B cell (primary cell): ENCODE results near the gene TRIM28. TPM values are rescaled to one million over a fixed set of nuclear protein-coding genes. Genes with fewer than 3 reads are reported as not detected.

ENCODE experiments used
- ATAC-seq: fragments of 200-7000 bp; cut with Tn5 transposase; one replicate; pipeline ENCODE4 v1.10.0; 2021; ENCODE audit warnings: low read depth, mild to moderate bottlenecking, moderate number of reproducible peaks, moderate library complexity
- CTCF ChIA-PET: fragments of 350-600 bp; sonication (Branson Sonifier 250); formaldehyde crosslinking; loops from one replicate; lab custom pipeline; 2021; ENCODE audit warnings: antibody characterized with exemption, inconsistent platforms; lab: Charles Lee
- POLR2A ChIA-PET: fragments of 350-600 bp; sonication (Branson Sonifier 250); formaldehyde crosslinking; loops from one replicate; lab custom pipeline; 2021; ENCODE audit warnings: antibody characterized with exemption; lab: Charles Lee
- DNase-seq: peaks from one replicate; pipeline ENCODE4 v3.0.0; 2013
- H2AFZ ChIP-seq: 2 replicates; pipeline ENCODE4 v1.6.1; 2012; ENCODE audit warnings: mild to moderate bottlenecking, low read depth, low read length; ENCODE audit not compliant: insufficient read depth, poor library complexity, severe bottlenecking
- H3K27ac ChIP-seq, 2 donors: 1 replicate in 1 of 2; 2 replicates in 1 of 2; pipeline ENCODE4 v1.5.1; 2012 to 2013; ENCODE audit warnings: low read length in 2 of 2, mild to moderate bottlenecking in 2 of 2, moderate library complexity in 1 of 2
- H3K27me3 ChIP-seq, 4 experiments: fragments of 200-600 bp in 1 of 4; sonication (generic) in 1 of 4; replicated peaks in 1 of 4; 1 replicate in 2 of 4; 2 replicates in 2 of 4; pipeline versions ENCODE4 v1.6.1 to v1.7.0; 2013 to 2016; ENCODE audit warnings: low read length in 3 of 4, mild to moderate bottlenecking in 2 of 4, mixed read lengths in 1 of 4, moderate library complexity in 1 of 4; ENCODE audit not compliant: insufficient read depth in 4 of 4, control insufficient read depth in 3 of 4; ENCODE audit errors: control extremely low read depth in 1 of 4
- H3K36me3 ChIP-seq, 2 experiments: replicated peaks in 1 of 2; 1 replicate in 1 of 2; 2 replicates in 1 of 2; pipeline versions ENCODE4 v1.6.1 to v1.7.1; 2013; ENCODE audit warnings: low read length in 1 of 2; ENCODE audit not compliant: insufficient read depth in 2 of 2, control insufficient read depth in 1 of 2; ENCODE audit errors: control extremely low read depth in 1 of 2, extremely low read depth in 1 of 2
- H3K4me1 ChIP-seq, 2 donors: fragments of 200-600 bp in 1 of 2; sonication (generic) in 1 of 2; 1 replicate in 1 of 2; 2 replicates in 1 of 2; pipeline versions ENCODE4 v1.5.1 to v1.6.1; 2013 to 2017; ENCODE audit warnings: low read length in 2 of 2; ENCODE audit not compliant: control insufficient read depth in 2 of 2, insufficient read depth in 2 of 2
- H3K4me2 ChIP-seq: replicated peaks from 2 replicates; pipeline ENCODE3; 2012; ENCODE audit warnings: mild to moderate bottlenecking, low read depth, low read length; ENCODE audit not compliant: poor library complexity, severe bottlenecking
- H3K4me3 ChIP-seq, 5 experiments: fragments of 200-600 bp in 1 of 5; sonication (generic) in 1 of 5; 1 replicate in 3 of 5; 2 replicates in 2 of 5; pipeline versions ENCODE4 v1.5.1 to v1.7.0; 2011 to 2016; ENCODE audit warnings: low read length in 4 of 5, mild to moderate bottlenecking in 4 of 5, low read depth in 2 of 5, control low read depth in 1 of 5, moderate library complexity in 1 of 5; ENCODE audit not compliant: insufficient read depth in 1 of 5; ENCODE audit errors: control extremely low read depth in 1 of 5, extremely low read depth in 1 of 5
- H3K79me2 ChIP-seq: fragments of 200-600 bp; sonication (generic); one replicate; pipeline ENCODE4 v1.6.0; 2016; ENCODE audit warnings: low read length; ENCODE audit not compliant: control insufficient read depth, insufficient read depth
- H3K9ac ChIP-seq: fragments of 200-600 bp; sonication (generic); 2 replicates; pipeline ENCODE4 v1.6.1; 2017; ENCODE audit warnings: mild to moderate bottlenecking, low read length, moderate library complexity
- H3K9me3 ChIP-seq, 3 donors: one replicate each; pipeline versions ENCODE4 v1.6.1 to v1.7.1; 2013; ENCODE audit warnings: low read length in 2 of 3; ENCODE audit not compliant: control insufficient read depth in 2 of 3, insufficient read depth in 1 of 3; ENCODE audit errors: control extremely low read depth in 1 of 3
- H4K20me1 ChIP-seq: 2 replicates; pipeline ENCODE4 v1.6.0; 2012; ENCODE audit warnings: mild to moderate bottlenecking, low read length; ENCODE audit not compliant: insufficient read depth, control insufficient read depth, poor library complexity, severe bottlenecking
- H3K27ac Mint-ChIP-seq: one replicate; pipeline ENCODE4 v1.8.0; 2021; ENCODE audit warnings: mixed read lengths
- H3K27me3 Mint-ChIP-seq: one replicate; pipeline ENCODE4 v1.8.0; 2021; ENCODE audit warnings: mixed read lengths
- H3K4me1 Mint-ChIP-seq: one replicate; pipeline ENCODE4 v1.8.0; 2021; ENCODE audit warnings: mixed read lengths
- H3K4me3 Mint-ChIP-seq: one replicate; pipeline ENCODE4 v1.8.0; 2021; ENCODE audit warnings: mixed read lengths
- H3K9me3 Mint-ChIP-seq: one replicate; pipeline ENCODE4 v1.8.0; 2022; ENCODE audit warnings: mixed read lengths; ENCODE audit not compliant: insufficient read depth
- EZH2 ChIP-seq: IDR thresholded peaks from 2 replicates; pipeline ENCODE4 v1.6.1; 2012; ENCODE audit warnings: borderline replicate concordance, low read depth, mild to moderate bottlenecking, moderate library complexity, low read length; ENCODE audit not compliant: insufficient read depth, poor library complexity, severe bottlenecking
- WGBS: methylation state at CpG from one replicate; pipeline ENCODE4 v1.1.5; 2013; ENCODE audit warnings: missing lambda C conversion rate; ENCODE audit not compliant: insufficient coverage; 5-methylcytosine and 5-hydroxymethylcytosine counted together
- intact Hi-C: fragments of 100-400 bp; cut with micrococcal nuclease; formaldehyde crosslinking; loops from one replicate; pipeline ENCODE4 v1.10.0; 2022
- polyA plus RNA-seq: library from polyadenylated mRNA; depleted of rRNA; stranded (reverse); fragments of >200 nt; gene quantifications from 2 replicates; pipeline ENCODE4 v1.2.3, GENCODE V29; 2012
- total RNA-seq, 2 donors: library from RNA; stranded (reverse); fragments of 120-200 nt in 1 of 2; gene quantifications; 1 replicate in 1 of 2; 2 replicates in 1 of 2; pipeline versions ENCODE4 v1.2.3 to v1.2.4, GENCODE V29; 2013 to 2022
- TF ChIP-seq, protein P1 (sequence below): fragments of 200-600 bp; IDR thresholded peaks from one replicate; pipeline ENCODE4 v1.8.0; 2022; ENCODE audit warnings: antibody characterized with exemption, mild to moderate bottlenecking

The TRIM28 gene
- total and polyA plus RNA-seq, 2 donors (not counting 1 experiment from before 2014, with no cell fraction given), result 370 to 569 TPM

DNA sequence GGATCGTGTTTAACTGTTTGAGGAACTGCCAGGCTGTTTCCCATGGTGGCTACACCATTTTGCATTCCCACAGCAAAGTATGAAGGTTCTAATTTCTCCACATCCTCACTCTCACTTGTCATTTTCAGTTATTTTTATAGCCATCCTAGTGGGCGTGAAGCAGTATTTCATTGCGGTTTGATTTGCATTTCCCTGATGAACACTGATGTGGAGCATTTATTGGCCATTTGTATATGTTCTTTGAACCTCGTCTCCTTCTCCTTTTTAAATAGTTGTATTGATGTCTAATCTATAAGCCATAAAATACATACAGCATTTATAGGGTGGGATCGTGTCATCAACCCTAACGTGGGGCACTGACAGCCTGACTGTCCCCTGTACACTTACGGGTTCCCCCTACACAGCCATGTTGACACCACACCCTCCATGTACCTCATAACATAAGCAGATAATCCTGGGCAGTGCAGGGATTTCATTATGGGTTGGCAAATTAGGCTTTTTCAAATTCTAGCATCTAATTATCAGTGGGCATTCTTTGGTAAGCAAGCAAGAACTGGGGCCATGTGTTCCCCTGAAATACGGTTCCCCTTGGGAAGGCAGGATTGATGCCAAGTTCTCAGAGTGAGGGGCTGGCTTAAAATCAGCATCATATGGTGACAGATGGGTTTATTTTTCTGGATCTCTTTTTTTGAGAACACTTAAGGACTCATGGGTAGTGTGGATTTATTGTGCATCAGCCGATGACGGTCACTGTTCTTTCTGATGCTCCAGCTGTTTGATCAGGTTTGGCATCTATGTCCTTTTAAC, 12.6 kb upstream of the TRIM28 start:
- no peaks in the 10 kb centered on the region for H3K36me3 ChIP-seq
- no peaks in the 10 kb centered on the region for H3K9me3 ChIP-seq
- ChIA-PET POLR2A (no interaction called here), CTCF (no interaction called here)
- H3K4me3 ChIP-seq, result no peak overlapping the region
- Mint-ChIP-seq H3K27ac (no peak overlapping the region), H3K27me3 (no peaks in the 10 kb centered on the region), H3K9me3 (no peaks in the 10 kb centered on the region), H3K4me1 (peaks cover 21% of the 10 kb centered on the region), H3K4me3 (peak overlapping the region; percentile 38)
- no peaks in the 10 kb centered on the region for H3K27me3 ChIP-seq
- H2AFZ ChIP-seq, result peak overlapping the region; percentile 37
- peak overlapping the region in 1 of 2 donors; percentile 10 for H3K27ac ChIP-seq
- no peaks in the 10 kb centered on the region for H4K20me1 ChIP-seq
- peaks cover 12 to 14% of the 10 kb centered on the region in 2 donors for H3K4me1 ChIP-seq
- no peaks in the 10 kb centered on the region for H3K79me2 ChIP-seq
- H3K4me2 ChIP-seq, result peak overlapping the region; percentile 52
- peak; percentile 17 for ATAC-seq
- WGBS, result 100% methylated on average over 1 of the region's 10 CpGs
- DNase-seq, result peak; percentile 31
- TF ChIP-seq, protein P1, sequence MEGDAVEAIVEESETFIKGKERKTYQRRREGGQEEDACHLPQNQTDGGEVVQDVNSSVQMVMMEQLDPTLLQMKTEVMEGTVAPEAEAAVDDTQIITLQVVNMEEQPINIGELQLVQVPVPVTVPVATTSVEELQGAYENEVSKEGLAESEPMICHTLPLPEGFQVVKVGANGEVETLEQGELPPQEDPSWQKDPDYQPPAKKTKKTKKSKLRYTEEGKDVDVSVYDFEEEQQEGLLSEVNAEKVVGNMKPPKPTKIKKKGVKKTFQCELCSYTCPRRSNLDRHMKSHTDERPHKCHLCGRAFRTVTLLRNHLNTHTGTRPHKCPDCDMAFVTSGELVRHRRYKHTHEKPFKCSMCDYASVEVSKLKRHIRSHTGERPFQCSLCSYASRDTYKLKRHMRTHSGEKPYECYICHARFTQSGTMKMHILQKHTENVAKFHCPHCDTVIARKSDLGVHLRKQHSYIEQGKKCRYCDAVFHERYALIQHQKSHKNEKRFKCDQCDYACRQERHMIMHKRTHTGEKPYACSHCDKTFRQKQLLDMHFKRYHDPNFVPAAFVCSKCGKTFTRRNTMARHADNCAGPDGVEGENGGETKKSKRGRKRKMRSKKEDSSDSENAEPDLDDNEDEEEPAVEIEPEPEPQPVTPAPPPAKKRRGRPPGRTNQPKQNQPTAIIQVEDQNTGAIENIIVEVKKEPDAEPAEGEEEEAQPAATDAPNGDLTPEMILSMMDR, result no peak
- TF ChIP-seq EZH2, result no peak
- H3K9ac ChIP-seq, result no peak overlapping the region
- intact Hi-C loops, result no loop called here

DNA sequence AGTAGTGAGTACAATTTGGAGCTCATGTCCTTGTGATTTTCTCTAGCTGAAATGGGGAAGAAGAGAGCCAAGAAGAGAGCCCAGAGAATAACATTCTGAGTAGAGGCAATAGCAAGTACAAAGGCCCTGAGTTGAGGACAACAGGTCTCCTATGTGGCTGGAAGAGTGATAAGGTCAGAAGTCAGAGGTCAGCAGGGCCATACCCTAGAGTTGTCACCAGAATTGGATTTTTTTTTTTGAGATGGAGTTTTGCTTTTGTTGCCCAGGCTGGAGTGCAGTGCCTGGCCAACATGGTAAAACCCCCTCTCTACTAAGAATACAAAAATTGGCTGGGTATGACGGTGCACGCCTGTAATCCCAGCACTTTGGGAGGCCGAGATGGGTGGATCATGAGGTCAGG, 8.0 kb upstream of the TRIM28 start:
- ATAC-seq (no peak), DNase-seq (no peak)
- Histone ChIP-seq H3K4me3 (no peak overlapping the region), H3K9me3 (peaks cover 0 to 5% (median 0%) of the 10 kb centered on the region in 3 donors), H3K27ac (no peak overlapping the region), H4K20me1 (no peaks in the 10 kb centered on the region), H2AFZ (no peak overlapping the region), H3K36me3 (no peaks in the 10 kb centered on the region), H3K27me3 (peaks cover 0 to 33% (median 9%) of the 10 kb centered on the region in 4 experiments), H3K79me2 (no peaks in the 10 kb centered on the region), H3K4me1 (peaks cover 22 to 27% of the 10 kb centered on the region in 2 donors), H3K4me2 (no peak overlapping the region), H3K9ac (no peak overlapping the region)
- peaks cover 24% of the 10 kb centered on the region for H3K4me1 Mint-ChIP-seq
- H3K4me3 Mint-ChIP-seq, result no peak overlapping the region
- no peak overlapping the region for H3K27ac Mint-ChIP-seq
- H3K27me3 Mint-ChIP-seq, result peaks cover 14% of the 10 kb centered on the region
- ChIA-PET POLR2A (interaction anchor here (0.6 to 0.7 kb wide), 2 partner anchors 46 to 1434 kb away, joined by 5 read pairs; no protein-coding TSS in a partner anchor), CTCF (no interaction called here)
- H3K9me3 Mint-ChIP-seq, result no peaks in the 10 kb centered on the region
- intact Hi-C loops, result no loop called here
- TF ChIP-seq, protein P1, result no peak
- TF ChIP-seq EZH2, result no peak
- WGBS, result no CpG with 5 or more reads among the region's 3 CpGs
